GM18907 (cell line): ENCODE measurements around the gene LETM1.

Experiments used
- ATAC-seq: cut with Tn5 transposase; IDR thresholded peaks from one replicate; pipeline ENCODE4 v1.9.1; 2021; ENCODE audit warnings: mild to moderate bottlenecking, moderate library complexity; ENCODE audit not compliant: unreplicated experiment

The LETM1 gene

GRCh38 chr4:1830234-1830633 lies 25.7 kb downstream of the LETM1 start:
- no peak for ATAC-seq

GRCh38 chr4:1826531-1827350 lies 29.2 kb downstream of the LETM1 start:
- no peak for ATAC-seq

GRCh38 chr4:1825326-1825725 lies 30.6 kb downstream of the LETM1 start:
- no peak for ATAC-seq

- no peak for ATAC-seq
Measured at GRCh38 chr4:1824746-1825145, 31.2 kb downstream of the LETM1 start.

GRCh38 chr4:1823545-1823932 lies 32.4 kb downstream of the LETM1 start:
- ATAC-seq = no peak

- ATAC-seq = no peak
Measured at GRCh38 chr4:1822568-1823544, 33.1 kb downstream of the LETM1 start.

- ATAC-seq = no peak
Measured at GRCh38 chr4:1821679-1822567, 34.0 kb downstream of the LETM1 start.

- no peak for ATAC-seq
Measured at GRCh38 chr4:1819816-1820215, 36.1 kb downstream of the LETM1 start.

GRCh38 chr4:1819284-1819683 lies 36.7 kb downstream of the LETM1 start:
- no peak for ATAC-seq

GRCh38 chr4:1815997-1816860 lies 39.7 kb downstream of the LETM1 start:
- no peak for ATAC-seq

- no peak for ATAC-seq
Measured at GRCh38 chr4:1815096-1815996, 40.6 kb downstream of the LETM1 start.

GRCh38 chr4:1814453-1814852 lies 41.5 kb downstream of the LETM1 start:
- no peak for ATAC-seq

GRCh38 chr4:1813915-1814314 lies 42.0 kb downstream of the LETM1 start:
- no peak for ATAC-seq

- ATAC-seq = no peak
Measured at GRCh38 chr4:1813231-1813630, 42.7 kb downstream of the LETM1 start.

GRCh38 chr4:1812720-1813119 lies 43.2 kb downstream of the LETM1 start:
- ATAC-seq = no peak

GRCh38 chr4:1810765-1811164 lies 45.2 kb downstream of the LETM1 start:
- ATAC-seq = no peak

GRCh38 chr4:1809754-1810502 lies 46.0 kb downstream of the LETM1 start:
- no peak for ATAC-seq
